Spleen (tissue), 11 donors: ENCODE measurements around the gene RAI14. TPM values are rescaled to one million over a fixed set of nuclear protein-coding genes. Genes with fewer than 3 reads are reported as not detected.

Experiments used
- DNase-seq: peaks from one replicate; pipeline ENCODE4 v3.0.0-alpha.2; 2020
- H3K27ac ChIP-seq, 8 donors: fragments of 200-600 bp; sonication (generic) in 7 of 8; 1 replicate in 4 of 8; 2 replicates in 4 of 8; pipeline versions ENCODE4 v1.5.0 to v1.8.0; 2016 to 2021; ENCODE audit warnings: inconsistent platforms in 4 of 8, mild to moderate bottlenecking in 4 of 8, moderate library complexity in 1 of 8
- H3K27me3 ChIP-seq, 7 donors: fragments of 200-600 bp; sonication (generic) in 6 of 7; replicated peaks in 1 of 7; 1 replicate in 4 of 7; 2 replicates in 3 of 7; pipeline versions ENCODE4 v1.5.0 to v1.8.0; 2016 to 2021; ENCODE audit warnings: inconsistent platforms in 3 of 7, mild to moderate bottlenecking in 1 of 7
- H3K36me3 ChIP-seq, 6 donors: fragments of 200-600 bp; sonication (generic) in 5 of 6; 1 replicate in 4 of 6; 2 replicates in 2 of 6; pipeline versions ENCODE4 v1.5.0 to v1.8.0; 2016 to 2021; ENCODE audit warnings: inconsistent platforms in 2 of 6
- H3K4me1 ChIP-seq, 6 donors: fragments of 200-600 bp; sonication (generic) in 5 of 6; 1 replicate in 3 of 6; 2 replicates in 3 of 6; pipeline versions ENCODE4 v1.5.0 to v1.8.0; 2016 to 2021; ENCODE audit warnings: inconsistent platforms in 3 of 6
- H3K4me3 ChIP-seq, 8 donors: fragments of 200-600 bp; sonication (generic) in 7 of 8; 1 replicate in 4 of 8; 2 replicates in 4 of 8; pipeline versions ENCODE4 v1.5.0 to v1.8.0; 2016 to 2021; ENCODE audit warnings: inconsistent platforms in 4 of 8, mild to moderate bottlenecking in 4 of 8, moderate library complexity in 2 of 8
- H3K9me3 ChIP-seq, 8 donors: fragments of 200-600 bp; sonication (generic) in 7 of 8; 1 replicate in 4 of 8; 2 replicates in 4 of 8; pipeline versions ENCODE4 v1.5.0 to v1.8.0; 2016 to 2021; ENCODE audit warnings: inconsistent platforms in 4 of 8
- POLR2A ChIP-seq, 3 donors: fragments of 450-650 bp; IDR thresholded peaks; one replicate each; pipeline ENCODE4 v1.5.1; 2017; ENCODE audit warnings: antibody characterized with exemption in 3 of 3, mild to moderate bottlenecking in 1 of 3
- POLR2AphosphoS5 ChIP-seq, 3 donors: sonication (generic); formaldehyde crosslinking; IDR thresholded peaks; one replicate each; pipeline ENCODE4 v1.5.1; 2017; ENCODE audit warnings: antibody characterized with exemption in 3 of 3
- WGBS, 5 donors: extraction: QIAGEN DNeasy Blood & Tissue Kit in 3 of 5; methylation state at CpG; one replicate each; pipeline versions ENCODE4 v1.1.5 to v1.1.7; 2013 to 2018; 5-methylcytosine and 5-hydroxymethylcytosine counted together
- intact Hi-C: fragments of 100-400 bp; cut with DNase I; formaldehyde crosslinking; loops from one replicate; pipeline ENCODE4 v1.15.0; 2023; ENCODE audit warnings: low total_unique reads
- polyA plus RNA-seq, 3 donors: library from polyadenylated mRNA; stranded (reverse); fragments of 200-250 nt; gene quantifications; one replicate each; pipeline ENCODE4 v1.2.1, GENCODE V29; 2013
- total RNA-seq, 7 donors: library from RNA; depleted of rRNA in 3 of 7; stranded (reverse); fragments of >200 nt in 3 of 7; fragmentation: NEBNext Ultra II Directional in 4 of 7; extraction: Animal tissue kit (Norgen Biotek cat#: 25700) in 4 of 7; gene quantifications; one replicate each; pipeline versions ENCODE4 v1.1.0 to v1.2.1, GENCODE V29; 2016 to 2021
- TF ChIP-seq, protein P1 (sequence below), 11 experiments: fragments of 200-600 bp in 7 of 11; fragments of 450-650 bp in 4 of 11; sonication (generic) in 4 of 11; IDR thresholded peaks in 8 of 11; conservative IDR thresholded peaks in 3 of 11; 1 replicate in 7 of 11; 2 replicates in 4 of 11; pipeline versions ENCODE4 v1.4.0 to v1.8.0; 2016 to 2021; ENCODE audit warnings: antibody characterized with exemption in 11 of 11, inconsistent platforms in 4 of 11, mild to moderate bottlenecking in 1 of 11
- donor health status: healthy with polysubstance abuse.
- donor health status: DM: no; HTN: no; CAD: no; lungs with moderate emphysema.
- donor health status: DM: no; HTN: no; CAD: no.
- donor health status: Bipolar disorder and iron deficiency.
- donor health status: healthy.
- donor health status: DM: no; HTN: no; CAD: no.
- donor health status: DM: yes; HTN: yes; CAD: no.

RAI14 gene
- total and polyA plus RNA-seq, 10 donors = 14.2 to 217 (median 116) TPM

DNA sequence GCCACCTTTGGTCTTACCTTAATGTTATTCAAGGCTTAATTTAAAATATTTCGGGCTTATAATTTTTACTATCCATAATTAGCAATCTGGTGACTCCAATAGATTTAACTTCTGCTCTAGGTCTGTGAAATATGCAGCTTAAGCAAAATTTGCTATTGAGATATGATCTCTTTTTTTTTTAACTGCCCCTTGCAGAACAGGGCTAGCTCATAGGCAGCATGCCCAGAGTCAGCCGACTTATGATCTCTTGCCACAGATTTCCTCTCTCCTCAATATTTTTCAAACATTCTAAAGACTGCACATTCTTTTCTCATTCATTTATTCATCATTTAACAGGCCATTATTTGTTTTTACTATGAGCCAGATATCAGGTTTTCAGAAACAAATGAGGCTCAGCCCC is 187.4 kb downstream of the RAI14 start:
- TF ChIP-seq POLR2A (IDR thresholded peaks at IDR 0.05) = no peak
- TF ChIP-seq, protein P1, sequence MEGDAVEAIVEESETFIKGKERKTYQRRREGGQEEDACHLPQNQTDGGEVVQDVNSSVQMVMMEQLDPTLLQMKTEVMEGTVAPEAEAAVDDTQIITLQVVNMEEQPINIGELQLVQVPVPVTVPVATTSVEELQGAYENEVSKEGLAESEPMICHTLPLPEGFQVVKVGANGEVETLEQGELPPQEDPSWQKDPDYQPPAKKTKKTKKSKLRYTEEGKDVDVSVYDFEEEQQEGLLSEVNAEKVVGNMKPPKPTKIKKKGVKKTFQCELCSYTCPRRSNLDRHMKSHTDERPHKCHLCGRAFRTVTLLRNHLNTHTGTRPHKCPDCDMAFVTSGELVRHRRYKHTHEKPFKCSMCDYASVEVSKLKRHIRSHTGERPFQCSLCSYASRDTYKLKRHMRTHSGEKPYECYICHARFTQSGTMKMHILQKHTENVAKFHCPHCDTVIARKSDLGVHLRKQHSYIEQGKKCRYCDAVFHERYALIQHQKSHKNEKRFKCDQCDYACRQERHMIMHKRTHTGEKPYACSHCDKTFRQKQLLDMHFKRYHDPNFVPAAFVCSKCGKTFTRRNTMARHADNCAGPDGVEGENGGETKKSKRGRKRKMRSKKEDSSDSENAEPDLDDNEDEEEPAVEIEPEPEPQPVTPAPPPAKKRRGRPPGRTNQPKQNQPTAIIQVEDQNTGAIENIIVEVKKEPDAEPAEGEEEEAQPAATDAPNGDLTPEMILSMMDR (IDR thresholded peaks at IDR 0.05 in 8 of 11, conservative IDR thresholded peaks at IDR 0.05 in 3 of 11) = no peak
- no peak for TF ChIP-seq POLR2AphosphoS5 (IDR thresholded peaks at IDR 0.05)
- no peak for DNase-seq
- 54 to 73% (median 69%) methylated on average over 2 of the region's 2 CpGs for WGBS, 5 donors

DNA sequence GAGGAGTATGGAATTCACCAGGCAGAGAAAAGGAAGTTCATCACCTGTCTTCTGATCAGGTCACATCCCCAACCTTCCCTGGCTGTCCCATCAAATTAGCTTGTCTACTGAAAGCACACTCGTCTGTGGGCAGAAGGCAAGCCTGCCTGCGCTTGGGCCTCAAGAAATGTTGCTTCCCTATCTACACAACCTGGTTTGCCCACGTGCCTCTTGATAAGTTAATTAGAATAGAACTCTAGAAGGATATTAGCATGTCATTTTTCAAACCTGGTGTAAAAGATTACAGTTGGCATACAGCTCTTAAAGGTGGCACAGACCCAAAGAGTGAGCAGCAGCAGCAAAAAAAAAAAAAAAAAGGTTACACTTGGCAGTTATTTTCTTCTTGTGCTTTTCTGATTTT is 188.0 kb downstream of the RAI14 start:
- DNase-seq = no peak
- intact Hi-C loops = no loop called here
- H3K36me3 ChIP-seq = no peaks in the 10 kb centered on the region
- no peak overlapping the region for H3K4me3 ChIP-seq
- TF ChIP-seq, protein P1 (IDR thresholded peaks at IDR 0.05 in 8 of 11, conservative IDR thresholded peaks at IDR 0.05 in 3 of 11) = no peak
- TF ChIP-seq POLR2A (IDR thresholded peaks at IDR 0.05) (no peak), POLR2AphosphoS5 (IDR thresholded peaks at IDR 0.05) (no peak)
- H3K9me3 ChIP-seq = no peaks in the 10 kb centered on the region
- H3K27ac ChIP-seq = no peak overlapping the region
- 72 to 81% (median 79%) methylated on average over 3 of the region's 3 CpGs for WGBS, 5 donors
- H3K27me3 ChIP-seq = no peaks in the 10 kb centered on the region
- peaks cover 0 to 8% (median 7%) of the 10 kb centered on the region in 6 donors for H3K4me1 ChIP-seq

More for the DNA sequence above, 187.4 kb downstream of the RAI14 start:
- Histone ChIP-seq H3K4me3 (no peak overlapping the region), H3K36me3 (no peaks in the 10 kb centered on the region), H3K27me3 (no peaks in the 10 kb centered on the region), H3K4me1 (peaks cover 0 to 14% (median 11%) of the 10 kb centered on the region in 6 donors), H3K27ac (no peak overlapping the region), H3K9me3 (no peaks in the 10 kb centered on the region)
- intact Hi-C loops = no loop called here

DNA sequence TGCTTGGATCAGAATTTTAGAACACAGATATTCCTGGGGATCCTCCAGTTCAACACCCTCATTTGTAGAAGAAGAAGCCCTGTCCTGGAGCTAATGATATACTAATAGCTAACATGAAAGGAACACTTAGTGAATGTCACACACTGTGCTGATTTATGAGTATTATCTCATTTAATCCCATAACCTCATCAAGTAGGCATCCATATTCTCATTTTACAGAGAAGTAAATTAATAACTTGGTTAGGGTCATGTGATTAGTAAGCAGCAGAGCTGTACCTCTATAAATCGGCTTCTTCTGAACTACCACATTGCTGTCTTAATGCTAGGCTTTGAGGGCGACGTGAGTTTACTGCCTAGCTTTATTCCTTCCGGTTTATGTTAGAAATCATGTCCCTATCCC is 188.9 kb downstream of the RAI14 start:
- Histone ChIP-seq H3K27ac (no peak overlapping the region), H3K36me3 (no peaks in the 10 kb centered on the region), H3K9me3 (no peaks in the 10 kb centered on the region), H3K4me3 (no peak overlapping the region), H3K4me1 (peaks cover 0 to under 1% (median 0%) of the 10 kb centered on the region in 6 donors), H3K27me3 (no peaks in the 10 kb centered on the region)
- WGBS, 5 donors = 65 to 86% (median 69%) methylated on average over 4 of the region's 4 CpGs
- no peak for DNase-seq
- TF ChIP-seq POLR2A (IDR thresholded peaks at IDR 0.05) (no peak), POLR2AphosphoS5 (IDR thresholded peaks at IDR 0.05) (no peak)
- TF ChIP-seq, protein P1 (IDR thresholded peaks at IDR 0.05 in 8 of 11, conservative IDR thresholded peaks at IDR 0.05 in 3 of 11) = no peak
- intact Hi-C loops = no loop called here

DNA sequence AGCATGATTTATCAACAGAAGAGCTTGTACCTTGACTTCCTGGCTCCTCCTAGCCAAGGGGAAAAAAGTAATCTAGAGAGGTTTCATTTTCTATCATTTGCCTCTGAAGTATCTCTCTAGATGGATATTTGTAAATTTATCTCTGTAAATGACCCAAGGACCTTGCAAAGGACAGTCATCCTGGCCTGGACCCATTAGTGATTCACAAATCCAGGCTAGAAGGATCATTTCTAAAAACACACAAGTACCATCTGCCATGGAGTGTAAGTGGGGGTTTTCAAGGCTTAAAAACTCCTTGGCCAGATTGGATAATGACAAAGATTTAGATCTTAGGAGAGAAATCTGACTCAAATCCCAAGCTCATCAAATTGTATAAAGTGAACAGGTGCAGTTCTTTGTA is 190.9 kb downstream of the RAI14 start:
- TF ChIP-seq, protein P1 (IDR thresholded peaks at IDR 0.05 in 8 of 11, conservative IDR thresholded peaks at IDR 0.05 in 3 of 11) = no peak
- TF ChIP-seq POLR2AphosphoS5 (IDR thresholded peaks at IDR 0.05) = no peak
- no peak for TF ChIP-seq POLR2A (IDR thresholded peaks at IDR 0.05)
- no peak for DNase-seq
- Histone ChIP-seq H3K27ac (no peak overlapping the region), H3K36me3 (no peaks in the 10 kb centered on the region), H3K9me3 (no peaks in the 10 kb centered on the region), H3K4me1 (no peaks in the 10 kb centered on the region), H3K27me3 (no peaks in the 10 kb centered on the region), H3K4me3 (no peak overlapping the region)
- intact Hi-C loops = no loop called here
